Measurements from ENCODE around the gene FASTKD3. TPM values are rescaled to one million over a fixed set of nuclear protein-coding genes. Genes with fewer than 3 reads are reported as not detected.

FASTKD3 gene
- polyA plus RNA-seq, 3 donors = 7.2 to 15.5 (median 10.7) TPM

GRCh38 chr5:7902666-7903625 is 34.1 kb upstream of the FASTKD3 start:
- H3K27ac Mint-ChIP-seq = no peak overlapping the region

DNA sequence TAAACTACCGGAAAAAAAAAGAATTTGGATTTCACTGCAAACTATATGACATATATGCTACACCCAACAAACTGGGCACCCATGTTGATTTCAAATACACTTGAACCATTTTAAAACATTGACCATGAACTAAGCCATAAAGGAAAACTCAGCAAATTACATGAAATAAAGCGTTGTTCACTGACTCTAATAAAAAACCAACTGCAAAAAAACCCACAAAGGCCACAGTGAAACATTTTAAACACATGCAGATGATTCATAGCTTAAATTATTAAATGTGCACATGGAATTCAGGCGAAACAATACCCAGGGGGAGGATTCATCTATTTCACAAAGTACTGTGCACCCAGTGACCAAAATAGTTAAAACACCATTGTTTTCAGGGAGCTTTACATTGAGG is 33.4 kb upstream of the FASTKD3 start:
- no peak overlapping the region for H3K27ac ChIP-seq (ENCODE audit: low read depth in 1 of 2, low read length in 2 of 2)
- H3K4me2 ChIP-seq (replicated peaks; ENCODE audit: extremely low read depth, low read length, poor library complexity, severe bottlenecking) = no peak overlapping the region
- no peak overlapping the region for H3K4me3 ChIP-seq (replicated peaks in 1 of 3; ENCODE audit: low read depth in 2 of 3, low read length in 3 of 3)
- no peak overlapping the region for H3K27ac Mint-ChIP-seq
- no peak overlapping the region for H3K4me3 Mint-ChIP-seq
- no peaks in the 10 kb centered on the region for H3K4me1 Mint-ChIP-seq
- H3K36me3 ChIP-seq (replicated peaks in 1 of 2; ENCODE audit: control insufficient read depth in 1 of 2, insufficient read depth in 2 of 2, low read length in 2 of 2) = peaks cover 57 to 92% of the 10 kb centered on the region in 2 donors
- TF ChIP-seq, protein P1, sequence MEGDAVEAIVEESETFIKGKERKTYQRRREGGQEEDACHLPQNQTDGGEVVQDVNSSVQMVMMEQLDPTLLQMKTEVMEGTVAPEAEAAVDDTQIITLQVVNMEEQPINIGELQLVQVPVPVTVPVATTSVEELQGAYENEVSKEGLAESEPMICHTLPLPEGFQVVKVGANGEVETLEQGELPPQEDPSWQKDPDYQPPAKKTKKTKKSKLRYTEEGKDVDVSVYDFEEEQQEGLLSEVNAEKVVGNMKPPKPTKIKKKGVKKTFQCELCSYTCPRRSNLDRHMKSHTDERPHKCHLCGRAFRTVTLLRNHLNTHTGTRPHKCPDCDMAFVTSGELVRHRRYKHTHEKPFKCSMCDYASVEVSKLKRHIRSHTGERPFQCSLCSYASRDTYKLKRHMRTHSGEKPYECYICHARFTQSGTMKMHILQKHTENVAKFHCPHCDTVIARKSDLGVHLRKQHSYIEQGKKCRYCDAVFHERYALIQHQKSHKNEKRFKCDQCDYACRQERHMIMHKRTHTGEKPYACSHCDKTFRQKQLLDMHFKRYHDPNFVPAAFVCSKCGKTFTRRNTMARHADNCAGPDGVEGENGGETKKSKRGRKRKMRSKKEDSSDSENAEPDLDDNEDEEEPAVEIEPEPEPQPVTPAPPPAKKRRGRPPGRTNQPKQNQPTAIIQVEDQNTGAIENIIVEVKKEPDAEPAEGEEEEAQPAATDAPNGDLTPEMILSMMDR (IDR thresholded peaks at IDR 0.05) = no peak
- no peaks in the 10 kb centered on the region for H3K4me1 ChIP-seq (ENCODE audit: control insufficient read depth in 1 of 2, insufficient read depth in 2 of 2, low read length in 2 of 2)
- no CpG with 5 or more reads among the region's 3 CpGs for WGBS (ENCODE audit: insufficient coverage)
- intact Hi-C loops (cut with micrococcal nuclease) = no loop called here
- H4K20me1 ChIP-seq (ENCODE audit: insufficient read depth, low read length) = no peaks in the 10 kb centered on the region
- H3K9me3 ChIP-seq (replicated peaks in 1 of 2; ENCODE audit: control insufficient read depth in 1 of 2, insufficient read depth in 1 of 2, low read length in 2 of 2) = no peaks in the 10 kb centered on the region
- DNase-seq = no peak
- H2AFZ ChIP-seq (ENCODE audit: insufficient read depth, low read depth, low read length, poor library complexity, severe bottlenecking) = no peak overlapping the region
- H3K79me2 ChIP-seq (ENCODE audit: insufficient read depth, low read length) = no peaks in the 10 kb centered on the region
- no peaks in the 10 kb centered on the region for H3K27me3 ChIP-seq (ENCODE audit: control insufficient read depth in 2 of 2, insufficient read depth in 2 of 2, low read length in 2 of 2)
- peaks cover 0 to 2% (median 0%) of the 10 kb centered on the region in 3 donors for H3K27me3 Mint-ChIP-seq (ENCODE audit: low read depth in 3 of 3)
- peaks cover 77 to 78% of the 10 kb centered on the region in 2 donors for H3K36me3 Mint-ChIP-seq
- H3K9me3 Mint-ChIP-seq = peaks cover 0 to 4% (median 2%) of the 10 kb centered on the region in 7 donors
- no peak overlapping the region for H3K9ac ChIP-seq (ENCODE audit: insufficient read depth, low read length, poor library complexity, severe bottlenecking)

More at GRCh38 chr5:7902666-7903625, 34.1 kb upstream of the FASTKD3 start:
- peaks cover 0 to 5% of the 10 kb centered on the region in 2 donors for H3K9me3 ChIP-seq (replicated peaks in 1 of 2; ENCODE audit: control insufficient read depth in 1 of 2, insufficient read depth in 1 of 2, low read length in 2 of 2)
- no peak overlapping the region for H3K27ac ChIP-seq (ENCODE audit: low read depth in 1 of 2, low read length in 2 of 2)
- no peak overlapping the region for H2AFZ ChIP-seq (ENCODE audit: insufficient read depth, low read depth, low read length, poor library complexity, severe bottlenecking)
- 96% methylated on average over 7 of the region's 9 CpGs for WGBS (ENCODE audit: insufficient coverage)
- no peaks in the 10 kb centered on the region for H3K4me1 ChIP-seq (ENCODE audit: control insufficient read depth in 1 of 2, insufficient read depth in 2 of 2, low read length in 2 of 2)
- H4K20me1 ChIP-seq (ENCODE audit: insufficient read depth, low read length) = no peaks in the 10 kb centered on the region
- DNase-seq = no peak
- no peaks in the 10 kb centered on the region for H3K27me3 ChIP-seq (ENCODE audit: control insufficient read depth in 2 of 2, insufficient read depth in 2 of 2, low read length in 2 of 2)
- H3K9ac ChIP-seq (ENCODE audit: insufficient read depth, low read length, poor library complexity, severe bottlenecking) = no peak overlapping the region
- Mint-ChIP-seq H3K4me1 (no peaks in the 10 kb centered on the region), H3K36me3 (peaks cover 72 to 74% of the 10 kb centered on the region in 2 donors), H3K4me3 (no peak overlapping the region), H3K27me3 (ENCODE audit: low read depth in 3 of 3) (peaks cover 0 to 2% (median 0%) of the 10 kb centered on the region in 3 donors), H3K9me3 (peaks cover 0 to 9% (median 7%) of the 10 kb centered on the region in 7 donors)
- TF ChIP-seq, protein P1 (IDR thresholded peaks at IDR 0.05) = no peak
- H3K36me3 ChIP-seq (replicated peaks in 1 of 2; ENCODE audit: control insufficient read depth in 1 of 2, insufficient read depth in 2 of 2, low read length in 2 of 2) = peaks cover 50 to 89% of the 10 kb centered on the region in 2 donors
- intact Hi-C loops (cut with micrococcal nuclease) = no loop called here
- no peak overlapping the region for H3K4me2 ChIP-seq (replicated peaks; ENCODE audit: extremely low read depth, low read length, poor library complexity, severe bottlenecking)
- H3K79me2 ChIP-seq (ENCODE audit: insufficient read depth, low read length) = no peaks in the 10 kb centered on the region
- H3K4me3 ChIP-seq (replicated peaks in 1 of 3; ENCODE audit: low read depth in 2 of 3, low read length in 3 of 3) = no peak overlapping the region
